ENCODE data around the gene TAF7L.

TAF7L gene

DNA sequence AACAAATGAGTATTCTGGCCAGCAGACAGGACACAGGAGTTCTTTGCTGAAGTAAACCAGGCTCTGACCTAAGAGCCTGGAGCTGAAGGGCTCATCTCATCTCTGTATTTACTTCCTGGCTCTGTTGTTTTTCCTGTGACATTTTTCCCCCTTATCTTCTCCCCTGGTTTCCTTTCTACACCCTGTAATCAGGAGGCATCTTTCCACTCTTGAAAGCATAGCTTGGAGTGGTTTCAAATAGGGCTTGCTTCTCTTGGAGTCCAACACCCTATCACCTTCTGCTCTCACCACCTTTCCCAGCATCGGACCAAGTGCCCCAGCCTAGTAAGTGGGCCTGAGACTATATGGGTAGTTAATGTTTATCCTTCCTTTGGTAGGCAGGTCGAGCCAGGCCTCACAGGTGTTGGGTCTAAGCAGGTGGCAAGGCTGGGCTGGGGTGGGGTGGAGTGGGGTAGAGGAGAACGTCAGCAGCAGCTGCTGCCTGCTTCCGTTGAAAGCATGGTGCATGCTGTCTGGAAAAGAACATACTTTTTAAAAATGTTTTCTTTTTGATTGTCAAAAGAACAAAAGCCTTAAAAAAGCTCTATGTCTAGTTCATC, 70.4 kb downstream of the TAF7L start:
- DNase-seq (ENCODE audit: low spot score) = no peak

- no peak for DNase-seq (ENCODE audit: low spot score)
These were observed 71.2 kb downstream of the TAF7L start for GRCh38 chrX:101219864-101220346.

DNA sequence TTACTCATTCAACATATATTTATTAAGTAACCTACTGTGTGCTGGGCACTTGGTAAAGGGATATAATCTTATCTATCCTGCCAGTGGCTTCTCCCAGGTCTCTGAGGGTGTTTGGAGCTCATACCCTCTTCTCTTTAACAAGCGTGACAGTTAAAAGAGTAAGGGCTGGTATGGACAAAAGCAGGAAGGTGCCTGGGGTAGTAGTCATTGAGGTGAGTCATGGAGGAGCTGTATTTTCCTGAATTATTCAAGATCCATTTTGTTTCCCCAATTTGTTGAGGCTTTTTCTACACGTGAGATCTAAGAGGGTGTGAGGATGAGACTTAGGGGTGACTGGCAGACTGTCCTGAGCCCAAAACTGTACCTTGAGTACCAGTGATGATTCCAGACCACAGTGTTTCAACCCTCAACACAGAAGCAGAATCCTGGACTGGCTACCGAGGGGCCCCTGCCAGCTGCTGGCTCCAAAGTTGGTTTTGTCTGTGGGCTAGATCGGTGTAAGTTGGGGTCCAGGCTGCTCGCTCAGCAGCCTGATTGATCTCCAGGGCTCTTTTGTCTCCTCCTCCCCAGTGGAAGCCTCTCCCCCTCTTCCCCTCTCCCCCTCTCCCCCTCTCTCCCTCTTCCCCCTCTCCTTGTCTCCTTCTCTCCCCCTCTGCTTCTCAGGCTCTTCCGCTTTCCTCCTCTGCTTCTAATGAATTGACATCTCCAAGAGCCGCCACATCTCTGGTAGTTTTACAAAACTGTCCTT, 71.8 kb downstream of the TAF7L start, which contains the start of gene DRP2:
TSS of gene DRP2 (plus strand) at position 671 of the 748 bp plus-strand sequence. CDS start 11,862 bp downstream, outside the sequence.
- no peak for DNase-seq (ENCODE audit: low spot score)
